Ascending aorta (tissue), 2 donors: Measurements from ENCODE around the gene TPR. TPM values are rescaled to one million over a fixed set of nuclear protein-coding genes. Genes with fewer than 3 reads are reported as not detected.

Source experiments
- DNase-seq, 2 donors: peaks; one replicate each; pipeline ENCODE4 v3.0.0-alpha.2; 2019; ENCODE audit warnings: low spot score in 2 of 2
- H3K27ac ChIP-seq, 2 donors: fragments of 200-600 bp; sonication (generic); one replicate each; pipeline ENCODE4 v1.5.1; 2016 to 2017; ENCODE audit warnings: mild to moderate bottlenecking in 1 of 2
- H3K27me3 ChIP-seq: fragments of 200-600 bp; sonication (generic); one replicate; pipeline ENCODE4 v1.5.1; 2017
- H3K36me3 ChIP-seq, 2 donors: fragments of 200-600 bp; sonication (generic); one replicate each; pipeline ENCODE4 v1.5.1; 2016
- H3K4me1 ChIP-seq, 2 donors: fragments of 200-600 bp; sonication (generic); one replicate each; pipeline ENCODE4 v1.5.1; 2016 to 2017; ENCODE audit warnings: mild to moderate bottlenecking in 1 of 2
- H3K4me3 ChIP-seq, 2 donors: fragments of 200-600 bp; sonication (generic); one replicate each; pipeline ENCODE4 v1.5.1; 2016 to 2017; ENCODE audit warnings: mild to moderate bottlenecking in 1 of 2
- H3K9me3 ChIP-seq, 2 donors: fragments of 200-600 bp; sonication (generic); one replicate each; pipeline ENCODE4 v1.5.1; 2016
- intact Hi-C: fragments of 100-400 bp; cut with DNase I; formaldehyde crosslinking; loops from one replicate; pipeline ENCODE4 v1.15.1; 2023
- total RNA-seq: library from RNA; depleted of rRNA; stranded (reverse); fragments of >200 nt; gene quantifications from one replicate; pipeline ENCODE4 v1.1.0, GENCODE V29; 2016
- TF ChIP-seq, protein P1 (sequence below), 3 experiments: fragments of 200-600 bp in 2 of 3; fragments of 450-650 bp in 1 of 3; sonication (generic) in 2 of 3; IDR thresholded peaks; one replicate each; pipeline ENCODE4 v1.5.1; 2016 to 2019; ENCODE audit warnings: antibody characterized with exemption in 3 of 3, mild to moderate bottlenecking in 1 of 3, moderate library complexity in 1 of 3

TPR gene
- total RNA-seq, 1 donor from 2014 or later, result 35.7 TPM

DNA sequence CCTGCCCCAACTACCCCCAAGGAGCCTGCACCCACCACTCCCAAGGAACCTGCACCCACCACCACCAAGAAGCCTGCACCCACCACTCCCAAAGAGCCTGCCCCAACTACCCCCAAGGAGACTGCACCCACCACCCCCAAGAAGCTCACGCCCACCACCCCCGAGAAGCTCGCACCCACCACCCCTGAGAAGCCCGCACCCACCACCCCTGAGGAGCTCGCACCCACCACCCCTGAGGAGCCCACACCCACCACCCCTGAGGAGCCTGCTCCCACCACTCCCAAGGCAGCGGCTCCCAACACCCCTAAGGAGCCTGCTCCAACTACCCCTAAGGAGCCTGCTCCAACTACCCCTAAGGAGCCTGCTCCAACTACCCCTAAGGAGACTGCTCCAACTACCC lies 67.6 kb downstream of the TPR start:
- TF ChIP-seq, protein P1, sequence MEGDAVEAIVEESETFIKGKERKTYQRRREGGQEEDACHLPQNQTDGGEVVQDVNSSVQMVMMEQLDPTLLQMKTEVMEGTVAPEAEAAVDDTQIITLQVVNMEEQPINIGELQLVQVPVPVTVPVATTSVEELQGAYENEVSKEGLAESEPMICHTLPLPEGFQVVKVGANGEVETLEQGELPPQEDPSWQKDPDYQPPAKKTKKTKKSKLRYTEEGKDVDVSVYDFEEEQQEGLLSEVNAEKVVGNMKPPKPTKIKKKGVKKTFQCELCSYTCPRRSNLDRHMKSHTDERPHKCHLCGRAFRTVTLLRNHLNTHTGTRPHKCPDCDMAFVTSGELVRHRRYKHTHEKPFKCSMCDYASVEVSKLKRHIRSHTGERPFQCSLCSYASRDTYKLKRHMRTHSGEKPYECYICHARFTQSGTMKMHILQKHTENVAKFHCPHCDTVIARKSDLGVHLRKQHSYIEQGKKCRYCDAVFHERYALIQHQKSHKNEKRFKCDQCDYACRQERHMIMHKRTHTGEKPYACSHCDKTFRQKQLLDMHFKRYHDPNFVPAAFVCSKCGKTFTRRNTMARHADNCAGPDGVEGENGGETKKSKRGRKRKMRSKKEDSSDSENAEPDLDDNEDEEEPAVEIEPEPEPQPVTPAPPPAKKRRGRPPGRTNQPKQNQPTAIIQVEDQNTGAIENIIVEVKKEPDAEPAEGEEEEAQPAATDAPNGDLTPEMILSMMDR (IDR thresholded peaks at IDR 0.05), result no peak
- no peaks in the 10 kb centered on the region for H3K4me1 ChIP-seq

DNA sequence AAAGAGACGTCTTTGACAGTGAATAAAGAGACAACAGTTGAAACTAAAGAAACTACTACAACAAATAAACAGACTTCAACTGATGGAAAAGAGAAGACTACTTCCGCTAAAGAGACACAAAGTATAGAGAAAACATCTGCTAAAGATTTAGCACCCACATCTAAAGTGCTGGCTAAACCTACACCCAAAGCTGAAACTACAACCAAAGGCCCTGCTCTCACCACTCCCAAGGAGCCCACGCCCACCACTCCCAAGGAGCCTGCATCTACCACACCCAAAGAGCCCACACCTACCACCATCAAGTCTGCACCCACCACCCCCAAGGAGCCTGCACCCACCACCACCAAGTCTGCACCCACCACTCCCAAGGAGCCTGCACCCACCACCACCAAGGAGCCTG lies 68.5 kb downstream of the TPR start:
- Histone ChIP-seq H3K4me3 (no peak overlapping the region), H3K36me3 (peaks cover 2 to 3% of the 10 kb centered on the region in 2 donors), H3K27me3 (no peaks in the 10 kb centered on the region), H3K4me1 (no peaks in the 10 kb centered on the region), H3K27ac (no peak overlapping the region), H3K9me3 (no peaks in the 10 kb centered on the region)
- TF ChIP-seq, protein P1 (IDR thresholded peaks at IDR 0.05), result no peak
- intact Hi-C loops, result no loop called here
- no peak for DNase-seq

More for the DNA sequence above, 67.6 kb downstream of the TPR start:
- peaks cover 9 to 11% of the 10 kb centered on the region in 2 donors for H3K36me3 ChIP-seq
- DNase-seq, result no peak
- H3K9me3 ChIP-seq, result no peaks in the 10 kb centered on the region
- H3K27ac ChIP-seq, result no peak overlapping the region
- intact Hi-C loops, result no loop called here
- H3K27me3 ChIP-seq, result no peaks in the 10 kb centered on the region
- H3K4me3 ChIP-seq, result no peak overlapping the region

DNA sequence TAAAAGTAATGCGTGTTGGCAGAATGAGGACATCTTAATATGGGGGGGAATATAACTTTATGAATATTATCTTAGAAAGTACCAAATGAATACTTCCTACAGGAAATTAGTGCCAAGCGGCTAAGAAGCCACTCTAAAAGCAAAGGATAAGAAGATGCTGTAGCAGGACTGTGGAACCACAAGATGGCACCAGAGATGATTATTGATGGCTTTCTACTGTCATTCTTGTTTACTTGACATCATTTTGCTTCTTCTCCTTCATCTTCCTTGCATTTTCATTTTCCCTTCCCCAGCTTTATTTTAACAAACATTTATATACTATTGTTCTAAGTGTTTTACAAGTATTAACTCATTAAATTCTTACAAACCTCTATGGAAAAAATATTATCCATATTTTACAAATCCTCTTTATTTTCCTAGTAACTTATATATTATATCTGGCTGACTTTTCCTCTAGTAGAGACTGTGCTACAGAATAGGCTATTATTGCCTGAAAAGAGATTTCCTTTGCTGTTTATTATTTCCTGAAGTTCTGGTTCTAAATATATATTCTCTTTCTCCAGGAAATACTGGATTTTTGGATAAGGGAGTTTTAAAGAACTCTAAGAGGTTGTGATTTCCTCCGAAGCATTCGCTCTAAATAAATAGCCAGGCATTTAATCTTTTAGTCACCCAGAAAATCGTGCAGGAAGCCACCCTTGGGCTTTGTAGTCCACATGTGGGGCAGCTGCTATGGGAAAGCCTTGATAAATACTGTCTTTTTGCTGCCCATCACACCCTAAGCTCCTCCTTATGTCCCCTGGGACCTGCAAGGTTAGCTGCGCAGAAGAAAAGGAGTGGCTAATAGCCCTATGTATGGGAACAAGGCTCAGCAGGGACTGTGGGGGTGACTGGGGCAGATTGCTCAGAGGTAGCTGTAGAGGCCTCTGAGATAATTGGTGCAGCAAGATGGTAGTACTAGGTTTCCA lies 69.8 kb downstream of the TPR start:
- DNase-seq, result no peak
- Histone ChIP-seq H3K4me3 (no peak overlapping the region), H3K4me1 (no peaks in the 10 kb centered on the region), H3K9me3 (no peaks in the 10 kb centered on the region), H3K36me3 (no peaks in the 10 kb centered on the region), H3K27ac (no peak overlapping the region), H3K27me3 (no peaks in the 10 kb centered on the region)
- TF ChIP-seq, protein P1 (IDR thresholded peaks at IDR 0.05), result peak in 2 of 3 experiments; percentile 6 to 20
- intact Hi-C loops, result no loop called here

DNA sequence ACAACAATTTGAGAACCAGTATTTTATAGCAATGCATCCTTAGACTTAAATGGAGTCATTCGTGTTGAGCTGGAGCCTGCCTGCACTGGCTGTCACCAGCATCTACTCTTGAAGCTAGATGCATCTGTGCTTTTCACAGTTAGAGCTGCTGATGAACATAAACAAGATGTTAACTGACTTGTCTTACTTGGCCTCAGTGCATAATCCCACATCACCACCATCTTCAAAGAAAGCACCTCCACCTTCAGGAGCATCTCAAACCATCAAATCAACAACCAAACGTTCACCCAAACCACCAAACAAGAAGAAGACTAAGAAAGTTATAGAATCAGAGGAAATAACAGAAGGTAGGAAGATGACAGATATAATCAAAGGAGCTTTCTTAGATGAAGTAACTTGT lies 71.1 kb downstream of the TPR start:
- H3K9me3 ChIP-seq, result no peaks in the 10 kb centered on the region
- H3K27me3 ChIP-seq, result no peaks in the 10 kb centered on the region
- H3K36me3 ChIP-seq, result no peaks in the 10 kb centered on the region
- no peak overlapping the region for H3K27ac ChIP-seq
- H3K4me1 ChIP-seq, result no peaks in the 10 kb centered on the region
- DNase-seq, result no peak
- no peak overlapping the region for H3K4me3 ChIP-seq
- TF ChIP-seq, protein P1 (IDR thresholded peaks at IDR 0.05), result no peak
- intact Hi-C loops, result no loop called here

DNA sequence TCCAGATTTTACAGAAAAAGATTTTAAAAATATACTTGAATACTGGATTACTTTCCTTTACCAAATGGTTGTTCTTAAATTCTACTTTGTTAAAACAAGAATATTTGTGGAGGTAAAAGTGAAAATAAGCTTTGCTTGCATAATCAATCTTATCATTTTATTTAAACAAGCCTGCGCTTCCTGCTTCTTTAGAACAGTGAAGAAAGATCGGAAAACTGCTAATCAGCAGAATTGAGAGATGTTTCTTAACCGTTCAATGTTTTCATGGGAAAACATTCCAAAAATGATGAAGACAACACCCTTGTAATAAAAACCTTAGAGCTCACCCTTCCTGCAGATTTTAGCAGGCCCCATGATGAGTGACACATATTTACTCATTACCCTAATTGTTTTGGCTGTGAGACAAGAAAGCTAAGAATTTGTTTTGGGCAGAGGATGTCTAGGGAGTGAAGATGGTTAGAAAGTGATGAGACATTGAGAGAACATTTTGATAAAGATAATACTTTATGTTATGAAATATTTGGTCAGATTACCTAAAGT lies 72.6 kb downstream of the TPR start:
- DNase-seq, result no peak
- no peak overlapping the region for H3K27ac ChIP-seq
- intact Hi-C loops, result no loop called here

More for the DNA sequence above, 72.6 kb downstream of the TPR start:
- Histone ChIP-seq H3K4me1 (no peaks in the 10 kb centered on the region), H3K27me3 (no peaks in the 10 kb centered on the region), H3K4me3 (no peak overlapping the region), H3K36me3 (no peaks in the 10 kb centered on the region), H3K9me3 (no peaks in the 10 kb centered on the region)
- TF ChIP-seq, protein P1 (IDR thresholded peaks at IDR 0.05), result no peak
